ENCODE results near the gene TRIM46. TPM values are rescaled to one million over a fixed set of nuclear protein-coding genes. Genes with fewer than 3 reads are reported as not detected.
"Not testable (repeated sequence)": the region's sequence is repeated elsewhere in the genome, so short reads cannot be mapped to it uniquely, and the experiment has no call there.

TRIM46 gene
- total RNA-seq, 1 experiment from 2014 or later, result 18.4 TPM

GRCh38 chr1:155219592-155220031, 46.0 kb downstream of the TRIM46 start:
- DNase-seq, result peak; percentile 50
- peaks cover 6 to 16% (median 15%) of the 10 kb centered on the region in 3 experiments for H3K36me3 Mint-ChIP-seq (ENCODE audit: insufficient read depth in 1 of 3, low read depth in 3 of 3)
- Histone ChIP-seq H3K4me1 (ENCODE audit: insufficient read depth, low read length) (no peaks in the 10 kb centered on the region), H3K23me2 (ENCODE audit: insufficient read length, low read depth, low read length, poor library complexity, severe bottlenecking) (no peaks in the 10 kb centered on the region), H3K18ac (ENCODE audit: insufficient read length, low read depth, low read length) (peak overlapping the region; percentile 41), H3T11ph (ENCODE audit: low read length) (no peak overlapping the region), H2AK5ac (ENCODE audit: insufficient read length, low read length) (no peak overlapping the region), H2BK12ac (ENCODE audit: insufficient read length, low read depth, low read length) (no peak overlapping the region), H3K79me1 (ENCODE audit: insufficient read depth, low read depth, low read length, poor library complexity, severe bottlenecking) (no peaks in the 10 kb centered on the region), H3K9ac (ENCODE audit: extremely low read depth, insufficient read length, low read length) (no peak overlapping the region), H3K4me2 (ENCODE audit: insufficient read depth, insufficient read length, low read length) (peak overlapping the region; percentile 7), H4K20me1 (ENCODE audit: control insufficient read depth, insufficient read depth, insufficient read length) (no peaks in the 10 kb centered on the region), H4K5ac (ENCODE audit: insufficient read length, low read depth, low read length) (no peak overlapping the region), H3K56ac (ENCODE audit: insufficient read length, low read depth, low read length) (no peak overlapping the region), H2AFZ (ENCODE audit: low read length) (no peak overlapping the region), H3K27ac (ENCODE audit: insufficient read length, low read depth, low read length) (no peak overlapping the region), H2BK15ac (ENCODE audit: low read depth, low read length) (no peak overlapping the region), H3K14ac (ENCODE audit: insufficient read depth, low read length) (no peak overlapping the region), H2BK120ac (ENCODE audit: low read depth, low read length, poor library complexity, severe bottlenecking) (no peak overlapping the region), H4K8ac (replicated peaks; ENCODE audit: insufficient read length, low read depth, low read length) (no peak overlapping the region), H2BK5ac (ENCODE audit: insufficient read length, low read length) (no peak overlapping the region), H3K79me2 (ENCODE audit: insufficient read depth, low read length) (no peaks in the 10 kb centered on the region), H3K23ac (ENCODE audit: insufficient read length, low read depth, low read length) (no peak overlapping the region), H4K91ac (ENCODE audit: insufficient read length, low read depth, low read length) (no peak overlapping the region), H3K27me3 (ENCODE audit: insufficient read depth, low read length) (no peaks in the 10 kb centered on the region), H2BK20ac (ENCODE audit: low read depth, low read length, poor library complexity, severe bottlenecking) (no peak overlapping the region), H3K9me3 (ENCODE audit: control insufficient read depth, low read depth, low read length) (no peaks in the 10 kb centered on the region), H3K4ac (ENCODE audit: low read depth, low read length) (no peak overlapping the region)
- peak overlapping the region; percentile 50 to 70; a peak in 4 of 5 replicates for H3K4me3 Mint-ChIP-seq
- peaks cover 11 to 16% of the 10 kb centered on the region in 2 experiments for H3K4me1 Mint-ChIP-seq
- H3K9me3 Mint-ChIP-seq, result no peaks in the 10 kb centered on the region
- peaks cover 1% of the 10 kb centered on the region; the same call in 1 of the 2 replicates for H3K27me3 Mint-ChIP-seq (ENCODE audit: low read depth)
- no peak for TF ChIP-seq CTCF (conservative IDR thresholded peaks at IDR 0.05)
- H3K27ac Mint-ChIP-seq, result peak overlapping the region; percentile 51 to 89 (median 65); a peak in 5 of 7 replicates
- no CpG with 5 or more reads among the region's 1 CpG for WGBS (ENCODE audit: extremely low coverage, insufficient read length, low lambda C conversion rate)

GRCh38 chr1:155220211-155220965, 46.7 kb downstream of the TRIM46 start:
- H3K4ac ChIP-seq (ENCODE audit: low read depth, low read length); H2BK120ac ChIP-seq (ENCODE audit: low read depth, low read length, poor library complexity, severe bottlenecking); H4K91ac ChIP-seq (ENCODE audit: insufficient read length, low read depth, low read length); H3K23ac ChIP-seq (ENCODE audit: insufficient read length, low read depth, low read length); H3K27ac Mint-ChIP-seq; H3K4me3 Mint-ChIP-seq; H4K20me1 ChIP-seq (ENCODE audit: control insufficient read depth, insufficient read depth, insufficient read length); H3K18ac ChIP-seq (ENCODE audit: insufficient read length, low read depth, low read length); H3K4me1 ChIP-seq (ENCODE audit: insufficient read depth, low read length); H2BK12ac ChIP-seq (ENCODE audit: insufficient read length, low read depth, low read length); H3K79me1 ChIP-seq (ENCODE audit: insufficient read depth, low read depth, low read length, poor library complexity, severe bottlenecking); H3K9ac ChIP-seq (ENCODE audit: extremely low read depth, insufficient read length, low read length); H3K27me3 Mint-ChIP-seq (ENCODE audit: low read depth); H2BK20ac ChIP-seq (ENCODE audit: low read depth, low read length, poor library complexity, severe bottlenecking); H2BK15ac ChIP-seq (ENCODE audit: low read depth, low read length); H4K8ac ChIP-seq (replicated peaks; ENCODE audit: insufficient read length, low read depth, low read length); H2AK5ac ChIP-seq (ENCODE audit: insufficient read length, low read length); H3K56ac ChIP-seq (ENCODE audit: insufficient read length, low read depth, low read length); H3K4me2 ChIP-seq (ENCODE audit: insufficient read depth, insufficient read length, low read length); H2BK5ac ChIP-seq (ENCODE audit: insufficient read length, low read length); H3K27me3 ChIP-seq (ENCODE audit: insufficient read depth, low read length); H3T11ph ChIP-seq (ENCODE audit: low read length); H2AFZ ChIP-seq (ENCODE audit: low read length); H3K9me3 ChIP-seq (ENCODE audit: control insufficient read depth, low read depth, low read length); H3K14ac ChIP-seq (ENCODE audit: insufficient read depth, low read length); H3K9me3 Mint-ChIP-seq; H3K27ac ChIP-seq (ENCODE audit: insufficient read length, low read depth, low read length); H3K23me2 ChIP-seq (ENCODE audit: insufficient read length, low read depth, low read length, poor library complexity, severe bottlenecking); H3K79me2 ChIP-seq (ENCODE audit: insufficient read depth, low read length); H4K5ac ChIP-seq (ENCODE audit: insufficient read length, low read depth, low read length); DNase-seq: not testable (repeated sequence)
- WGBS (ENCODE audit: extremely low coverage, insufficient read length, low lambda C conversion rate), result no CpG with 5 or more reads among the region's 10 CpGs
- Mint-ChIP-seq H3K4me1 (peaks cover 11 to 16% of the 10 kb centered on the region in 2 experiments), H3K36me3 (ENCODE audit: insufficient read depth in 1 of 3, low read depth in 3 of 3) (peaks cover 1 to 15% (median 10%) of the 10 kb centered on the region in 3 experiments; a peak in 5 of 7 replicates)

Measured in H9 (cell line).